HuH-7.5 (cell line): Measurements from ENCODE around the gene ORMDL2.
"Not testable (repeated sequence)": the region's sequence is repeated elsewhere in the genome, so short reads cannot be mapped to it uniquely, and the experiment has no call there.

Experiments
- DNase-seq: peaks from one replicate; pipeline ENCODE4 v3.0.0; 2011; ENCODE audit warnings: low spot score

The ORMDL2 gene

DNA sequence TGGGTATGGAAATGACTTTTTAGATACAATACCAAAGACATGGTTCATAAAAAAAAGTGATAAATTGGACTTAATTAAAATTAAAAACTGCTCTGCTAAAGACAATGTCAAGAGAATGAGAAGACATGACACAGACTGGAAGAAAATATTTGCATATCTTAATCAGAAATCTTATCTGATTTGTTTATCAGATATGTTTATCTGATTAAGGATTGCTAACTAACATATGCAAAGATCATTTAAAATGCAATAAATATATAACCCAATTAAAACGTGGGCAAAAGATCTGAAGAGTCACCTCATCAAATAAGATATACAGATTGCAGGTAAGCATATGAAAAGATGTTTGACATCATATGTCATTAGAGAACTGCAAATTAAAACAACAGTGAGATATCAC, 34.9 kb downstream of the ORMDL2 start:
- no peak for DNase-seq

DNA sequence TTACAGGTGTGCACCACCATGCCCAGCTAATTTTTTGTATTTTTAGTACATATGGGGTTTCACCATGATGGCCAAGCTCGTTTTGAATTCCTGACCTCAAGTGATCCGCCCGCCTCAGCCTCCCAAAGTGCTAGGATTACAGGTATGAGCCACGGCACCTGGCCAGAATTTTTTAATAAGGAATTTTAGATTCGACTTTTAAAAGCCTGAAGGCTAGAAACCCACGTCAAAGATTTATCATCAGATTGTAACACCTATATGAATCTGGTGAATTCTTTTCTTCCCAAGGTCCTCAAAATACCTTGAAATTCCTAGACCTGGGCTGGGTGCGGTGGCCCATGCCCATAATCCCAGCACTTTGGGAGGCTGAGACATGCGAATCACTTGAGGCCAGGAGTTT, 43.6 kb downstream of the ORMDL2 start:
- DNase-seq, result no peak

GRCh38 chr12:55861871-55862270, 44.0 kb downstream of the ORMDL2 start:
- no peak for DNase-seq

- DNase-seq, result no peak
These were observed 44.4 kb downstream of the ORMDL2 start for GRCh38 chr12:55862286-55862685.

- DNase-seq, result not testable (repeated sequence)
These were observed 45.1 kb downstream of the ORMDL2 start for GRCh38 chr12:55862931-55863330.

- no peak for DNase-seq
These were observed 47.5 kb downstream of the ORMDL2 start for GRCh38 chr12:55865327-55865726.

DNA sequence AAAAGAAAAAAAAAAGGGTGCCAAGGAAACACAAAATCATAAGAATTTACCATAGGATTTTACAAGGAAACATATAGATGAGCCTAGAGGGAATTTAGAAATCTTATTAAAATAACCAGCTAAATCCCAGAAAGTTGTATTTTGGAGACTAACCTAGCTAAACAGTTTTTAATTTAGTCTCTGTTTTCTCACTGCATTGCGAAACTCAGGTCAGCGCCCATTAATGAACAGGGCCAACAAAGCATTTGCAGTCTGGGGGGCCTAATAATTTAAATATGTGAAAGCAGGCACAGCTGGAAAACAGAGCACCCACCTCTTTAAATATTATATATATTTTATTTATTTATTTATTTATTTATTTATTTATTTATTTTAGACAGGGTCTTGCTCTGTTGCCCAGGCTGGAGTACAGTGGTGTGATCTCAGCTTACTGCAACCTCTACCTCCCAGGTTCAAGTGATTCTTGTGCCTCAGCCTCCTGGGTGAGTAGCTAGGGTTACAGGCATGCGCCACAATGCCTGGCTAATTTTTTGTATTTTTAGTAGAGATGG, 48.7 kb downstream of the ORMDL2 start:
- not testable (repeated sequence) for DNase-seq
